Iris pigment epithelial cell (primary cell): ENCODE results near the gene RGS6.
"Not testable (repeated sequence)": the region's sequence is repeated elsewhere in the genome, so short reads cannot be mapped to it uniquely, and the experiment has no call there.

Source experiments
- DNase-seq: peaks from one replicate; pipeline ENCODE4 v3.0.0-alpha.2; 2011; ENCODE audit warnings: low read depth

The RGS6 gene

GRCh38 chr14:72454388-72455160 lies 522.3 kb downstream of the RGS6 start:
- DNase-seq: no peak

GRCh38 chr14:72457641-72458040 lies 525.4 kb downstream of the RGS6 start:
- DNase-seq: peak; percentile 86

GRCh38 chr14:72462056-72462455 lies 529.8 kb downstream of the RGS6 start:
- DNase-seq: no peak

GRCh38 chr14:72463291-72463866 lies 531.1 kb downstream of the RGS6 start:
- peak; percentile 12 for DNase-seq

- no peak for DNase-seq
Observed at GRCh38 chr14:72464226-72464625, 532.0 kb downstream of the RGS6 start.

GRCh38 chr14:72466325-72466724 lies 534.1 kb downstream of the RGS6 start:
- no peak for DNase-seq

- DNase-seq: no peak
Observed at GRCh38 chr14:72471346-72471745, 539.1 kb downstream of the RGS6 start.

GRCh38 chr14:72472845-72473244 lies 540.6 kb downstream of the RGS6 start:
- peak; percentile 10 for DNase-seq

- DNase-seq: peak; percentile 92
Observed at GRCh38 chr14:72476657-72477499, 544.6 kb downstream of the RGS6 start.

GRCh38 chr14:72477578-72477977 lies 545.3 kb downstream of the RGS6 start:
- DNase-seq: not testable (repeated sequence)

- no peak for DNase-seq
Observed at GRCh38 chr14:72478471-72478893, 546.3 kb downstream of the RGS6 start.

- DNase-seq: peak; percentile 40
Observed at GRCh38 chr14:72479461-72479931, 547.3 kb downstream of the RGS6 start.

GRCh38 chr14:72480464-72481243 lies 548.4 kb downstream of the RGS6 start:
- DNase-seq: no peak

GRCh38 chr14:72483311-72483710 lies 551.1 kb downstream of the RGS6 start:
- no peak for DNase-seq

GRCh38 chr14:72485695-72486094 lies 553.5 kb downstream of the RGS6 start:
- DNase-seq: no peak

GRCh38 chr14:72488514-72488913 lies 556.3 kb downstream of the RGS6 start:
- DNase-seq: no peak

- no peak for DNase-seq
Observed at GRCh38 chr14:72492196-72492595, 560.0 kb downstream of the RGS6 start.

GRCh38 chr14:72495668-72496067 lies 563.4 kb downstream of the RGS6 start:
- DNase-seq: peak; percentile 26

- no peak for DNase-seq
Observed at GRCh38 chr14:72498646-72499045, 566.4 kb downstream of the RGS6 start.

- DNase-seq: no peak
Observed at GRCh38 chr14:72499746-72500145, 567.5 kb downstream of the RGS6 start.

- DNase-seq: no peak
Observed at GRCh38 chr14:72500234-72500838, 568.1 kb downstream of the RGS6 start.
